ENCODE measurements around the gene MAPK1. TPM values are rescaled to one million over a fixed set of nuclear protein-coding genes. Genes with fewer than 3 reads are reported as not detected.

The MAPK1 gene
- total RNA-seq, 4 donors from 2014 or later = 72.3 to 121 (median 85.2) TPM

DNA sequence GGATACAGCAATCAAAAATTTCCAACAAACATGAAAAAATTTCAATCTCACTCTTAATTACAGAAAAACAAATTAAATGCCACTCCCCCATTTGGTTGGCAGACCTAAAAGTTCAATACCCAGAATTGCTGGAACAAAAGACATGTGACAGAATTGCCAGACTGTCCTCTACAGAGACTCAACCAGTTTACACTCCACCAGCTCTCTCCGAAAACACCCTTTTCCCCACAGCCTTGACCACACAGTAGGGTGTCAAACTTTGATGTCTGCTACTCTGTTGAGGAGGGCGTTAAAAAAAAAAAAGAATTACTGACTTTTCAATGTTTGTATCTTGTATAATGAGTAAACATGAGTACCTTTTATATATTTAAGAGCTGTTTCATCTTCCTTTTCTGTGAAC is 87.2 kb downstream of the MAPK1 start:
- DNase-seq (ENCODE audit: low spot score in 2 of 2) = peak in 1 of 2 donors; percentile 10
- H3K4me3 ChIP-seq (ENCODE audit: low read depth, poor library complexity, severe bottlenecking) = no peak overlapping the region
- TF ChIP-seq, protein P1, sequence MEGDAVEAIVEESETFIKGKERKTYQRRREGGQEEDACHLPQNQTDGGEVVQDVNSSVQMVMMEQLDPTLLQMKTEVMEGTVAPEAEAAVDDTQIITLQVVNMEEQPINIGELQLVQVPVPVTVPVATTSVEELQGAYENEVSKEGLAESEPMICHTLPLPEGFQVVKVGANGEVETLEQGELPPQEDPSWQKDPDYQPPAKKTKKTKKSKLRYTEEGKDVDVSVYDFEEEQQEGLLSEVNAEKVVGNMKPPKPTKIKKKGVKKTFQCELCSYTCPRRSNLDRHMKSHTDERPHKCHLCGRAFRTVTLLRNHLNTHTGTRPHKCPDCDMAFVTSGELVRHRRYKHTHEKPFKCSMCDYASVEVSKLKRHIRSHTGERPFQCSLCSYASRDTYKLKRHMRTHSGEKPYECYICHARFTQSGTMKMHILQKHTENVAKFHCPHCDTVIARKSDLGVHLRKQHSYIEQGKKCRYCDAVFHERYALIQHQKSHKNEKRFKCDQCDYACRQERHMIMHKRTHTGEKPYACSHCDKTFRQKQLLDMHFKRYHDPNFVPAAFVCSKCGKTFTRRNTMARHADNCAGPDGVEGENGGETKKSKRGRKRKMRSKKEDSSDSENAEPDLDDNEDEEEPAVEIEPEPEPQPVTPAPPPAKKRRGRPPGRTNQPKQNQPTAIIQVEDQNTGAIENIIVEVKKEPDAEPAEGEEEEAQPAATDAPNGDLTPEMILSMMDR (IDR thresholded peaks at IDR 0.05) = no peak
- TF ChIP-seq POLR2A (IDR thresholded peaks at IDR 0.05) = no peak
- WGBS, 2 donors = 96% methylated on average over 2 of the region's 2 CpGs
- intact Hi-C loops (cut with DNase I; ENCODE audit: low total_unique reads) = no loop called here

GRCh38 chr22:21779444-21779843 is 88.0 kb downstream of the MAPK1 start:
- DNase-seq (ENCODE audit: low spot score in 2 of 2) = no peak
- WGBS, 2 donors = 82 to 89% methylated on average over 2 of the region's 2 CpGs
- TF ChIP-seq POLR2A (IDR thresholded peaks at IDR 0.05) = no peak
- TF ChIP-seq, protein P1 (IDR thresholded peaks at IDR 0.05) = no peak
- no peak overlapping the region for H3K4me3 ChIP-seq (ENCODE audit: low read depth, poor library complexity, severe bottlenecking)
- intact Hi-C loops (cut with DNase I; ENCODE audit: low total_unique reads) = no loop called here

DNA sequence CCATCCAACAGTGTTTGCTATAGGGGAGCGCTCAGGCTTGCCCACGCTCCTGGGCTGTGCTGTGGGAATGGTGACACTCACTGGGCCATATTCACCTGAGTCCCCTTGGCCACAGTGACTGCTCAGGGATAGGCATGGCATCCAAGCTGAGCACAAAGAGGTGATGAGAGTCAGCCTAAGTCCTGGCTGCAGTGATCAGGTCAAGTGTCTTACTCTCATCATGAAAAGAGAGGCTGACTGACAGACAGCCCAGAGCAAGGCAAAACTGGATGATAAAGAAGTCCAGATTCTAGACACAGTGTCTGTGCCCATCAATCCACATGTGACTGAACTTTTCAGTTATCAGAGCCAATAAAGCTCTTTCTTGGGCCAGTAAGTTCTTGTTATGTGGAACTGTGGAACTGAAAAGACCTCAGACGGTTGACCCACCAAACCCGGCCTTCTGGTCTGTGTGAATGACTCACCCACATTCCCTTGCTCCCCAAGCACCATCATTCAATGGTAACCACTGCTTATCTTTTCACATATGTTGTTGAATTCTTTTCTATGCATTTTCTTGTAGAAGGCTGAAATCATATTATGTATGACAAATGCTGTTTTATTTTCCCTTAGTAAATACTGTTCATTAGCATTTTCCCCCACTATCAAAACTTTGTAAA is 88.6 kb downstream of the MAPK1 start:
- 78 to 79% methylated on average over 4 of the region's 4 CpGs for WGBS, 2 donors
- DNase-seq (ENCODE audit: low spot score in 2 of 2) = peak in 1 of 2 donors; percentile 29
- TF ChIP-seq, protein P1 (IDR thresholded peaks at IDR 0.05) = no peak
- TF ChIP-seq POLR2A (IDR thresholded peaks at IDR 0.05) = no peak

DNA sequence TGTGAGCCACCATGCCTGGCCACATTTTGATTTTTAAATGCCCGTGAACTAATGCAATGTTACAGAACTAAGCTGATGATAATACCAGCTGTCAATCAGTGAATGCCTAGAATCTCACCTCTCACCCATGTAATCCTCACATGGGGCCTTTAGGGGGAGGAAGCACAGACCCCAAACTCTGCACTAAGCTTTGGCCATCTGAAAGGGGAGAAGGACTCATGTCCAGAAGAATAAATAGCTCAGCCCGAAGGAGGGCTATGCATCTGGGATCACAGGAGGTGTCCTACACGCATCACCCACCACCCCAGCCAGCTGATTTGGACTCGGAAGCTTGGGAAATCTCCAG is 95.8 kb downstream of the MAPK1 start:
- no peak for TF ChIP-seq POLR2A (IDR thresholded peaks at IDR 0.05)
- TF ChIP-seq, protein P1 (IDR thresholded peaks at IDR 0.05) = no peak
- 95 to 98% methylated on average over 4 of the region's 4 CpGs for WGBS, 2 donors

More for the DNA sequence above, 88.6 kb downstream of the MAPK1 start:
- no peak overlapping the region for H3K4me3 ChIP-seq (ENCODE audit: low read depth, poor library complexity, severe bottlenecking)
- intact Hi-C loops (cut with DNase I; ENCODE audit: low total_unique reads) = no loop called here

GRCh38 chr22:21768435-21768834 is 99.0 kb downstream of the MAPK1 start:
- WGBS, 2 donors = 100% methylated on average over 1 of the region's 1 CpG
- intact Hi-C loops (cut with DNase I; ENCODE audit: low total_unique reads) = no loop called here
- DNase-seq (ENCODE audit: low spot score in 2 of 2) = no peak

More for the DNA sequence above, 95.8 kb downstream of the MAPK1 start:
- no peak overlapping the region for H3K4me3 ChIP-seq (ENCODE audit: low read depth, poor library complexity, severe bottlenecking)
- intact Hi-C loops (cut with DNase I; ENCODE audit: low total_unique reads) = no loop called here
- DNase-seq (ENCODE audit: low spot score in 2 of 2) = peak in 1 of 2 donors; percentile 28

More at GRCh38 chr22:21768435-21768834, 99.0 kb downstream of the MAPK1 start:
- no peak overlapping the region for H3K4me3 ChIP-seq (ENCODE audit: low read depth, poor library complexity, severe bottlenecking)
- TF ChIP-seq, protein P1 (IDR thresholded peaks at IDR 0.05) = no peak
- no peak for TF ChIP-seq POLR2A (IDR thresholded peaks at IDR 0.05)
